ENCODE results near the gene RARA.

RARA gene

GRCh38 chr17:40342504-40343218 is 33.7 kb downstream of the RARA start:
- Histone ChIP-seq H3K9ac (ENCODE audit: low read depth, low read length) (no peak overlapping the region), H3K4me3 (ENCODE audit: low read depth in 1 of 2, low read length in 2 of 2) (no peak overlapping the region), H3K4me2 (ENCODE audit: insufficient read depth, low read length) (no peak overlapping the region), H2AFZ (ENCODE audit: low read depth, low read length) (no peak overlapping the region), H3K9me3 (ENCODE audit: insufficient read depth, low read length, severe bottlenecking) (no peaks in the 10 kb centered on the region), H3K27me3 (ENCODE audit: insufficient read depth, low read length, poor library complexity) (no peaks in the 10 kb centered on the region), H3K27ac (ENCODE audit: low read length) (no peak overlapping the region), H3K36me3 (ENCODE audit: insufficient read depth, low read length) (no peaks in the 10 kb centered on the region), H3K4me1 (ENCODE audit: insufficient read depth, low read length) (peaks cover 9% of the 10 kb centered on the region), H3K79me2 (ENCODE audit: insufficient read depth, low read length) (no peaks in the 10 kb centered on the region), H4K20me1 (ENCODE audit: insufficient read depth, low read length) (peaks cover 11% of the 10 kb centered on the region)
- no peak for ATAC-seq (ENCODE audit: insufficient read depth, low read depth)
- TF ChIP-seq CTCF (IDR thresholded peaks at IDR 0.05; ENCODE audit: borderline replicate concordance, extremely low read depth, low read length, poor library complexity, severe bottlenecking) = no peak
- no peak for TF ChIP-seq EZH2 (IDR thresholded peaks at IDR 0.05; ENCODE audit: borderline replicate concordance, low read depth, low read length, severe bottlenecking)
- no peak for DNase-seq

GRCh38 chr17:40343219-40344119 is 34.5 kb downstream of the RARA start:
- H3K4me3 ChIP-seq (ENCODE audit: low read depth in 1 of 2, low read length in 2 of 2) = no peak overlapping the region
- H3K27me3 ChIP-seq (ENCODE audit: insufficient read depth, low read length, poor library complexity) = no peaks in the 10 kb centered on the region
- TF ChIP-seq CTCF (IDR thresholded peaks at IDR 0.05; ENCODE audit: borderline replicate concordance, extremely low read depth, low read length, poor library complexity, severe bottlenecking) (no peak), EZH2 (IDR thresholded peaks at IDR 0.05; ENCODE audit: borderline replicate concordance, low read depth, low read length, severe bottlenecking) (no peak)
- no peaks in the 10 kb centered on the region for H3K9me3 ChIP-seq (ENCODE audit: insufficient read depth, low read length, severe bottlenecking)
- H3K27ac ChIP-seq (ENCODE audit: low read length) = no peak overlapping the region
- no peaks in the 10 kb centered on the region for H3K79me2 ChIP-seq (ENCODE audit: insufficient read depth, low read length)
- no peaks in the 10 kb centered on the region for H3K36me3 ChIP-seq (ENCODE audit: insufficient read depth, low read length)
- ATAC-seq (ENCODE audit: insufficient read depth, low read depth) (no peak), DNase-seq (no peak)
- H4K20me1 ChIP-seq (ENCODE audit: insufficient read depth, low read length) = peaks cover 11% of the 10 kb centered on the region
- no peak overlapping the region for H3K9ac ChIP-seq (ENCODE audit: low read depth, low read length)
- no peak overlapping the region for H2AFZ ChIP-seq (ENCODE audit: low read depth, low read length)
- peaks cover 3% of the 10 kb centered on the region; the same call in 1 of the 2 replicates for H3K4me1 ChIP-seq (ENCODE audit: insufficient read depth, low read length)
- no peak overlapping the region for H3K4me2 ChIP-seq (ENCODE audit: insufficient read depth, low read length)

DNA sequence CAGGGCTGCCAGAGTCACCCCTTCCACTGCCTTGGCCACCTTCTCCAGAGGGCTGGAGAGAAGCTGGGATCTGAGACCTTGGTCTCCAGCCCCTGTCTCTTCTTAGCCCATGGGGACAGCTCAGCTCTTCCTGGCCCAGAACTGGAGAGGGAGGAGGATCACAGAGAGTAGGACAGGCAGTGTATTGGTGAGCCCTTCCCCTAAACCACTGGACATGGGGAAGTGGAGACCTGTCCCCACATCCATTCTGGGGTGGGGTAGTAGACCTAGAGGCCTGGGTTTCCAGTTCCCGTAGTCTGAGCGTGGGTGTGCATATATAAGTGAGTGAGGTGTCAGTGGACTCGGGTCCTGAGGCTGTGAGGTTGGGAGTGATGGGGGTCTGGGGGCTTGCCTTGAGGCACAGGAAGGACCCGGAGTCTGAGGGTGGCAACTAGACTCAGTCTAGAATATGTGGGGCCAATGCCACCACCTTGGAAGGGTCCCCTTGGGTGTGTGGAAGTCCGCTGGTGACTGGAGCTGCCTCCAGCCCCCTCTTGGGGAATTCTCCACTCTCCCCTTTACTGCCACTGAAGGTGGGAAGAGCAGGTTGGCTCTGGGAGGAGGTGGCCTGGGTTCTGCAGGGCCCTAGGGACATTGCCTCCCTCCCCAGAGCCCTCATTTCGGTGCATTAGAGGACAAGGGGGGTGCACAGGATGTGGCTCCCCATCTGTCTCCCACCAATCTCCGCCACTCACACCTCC is 35.6 kb downstream of the RARA start:
- H3K4me1 ChIP-seq (ENCODE audit: insufficient read depth, low read length) = no peaks in the 10 kb centered on the region
- H3K9ac ChIP-seq (ENCODE audit: low read depth, low read length) = no peak overlapping the region

More for the DNA sequence above, 35.6 kb downstream of the RARA start:
- no peak for DNase-seq
- Histone ChIP-seq H3K9me3 (ENCODE audit: insufficient read depth, low read length, severe bottlenecking) (no peaks in the 10 kb centered on the region), H2AFZ (ENCODE audit: low read depth, low read length) (no peak overlapping the region), H3K27ac (ENCODE audit: low read length) (no peak overlapping the region), H4K20me1 (ENCODE audit: insufficient read depth, low read length) (peaks cover 11% of the 10 kb centered on the region; the same call in 1 of the 2 replicates), H3K4me2 (ENCODE audit: insufficient read depth, low read length) (no peak overlapping the region), H3K79me2 (ENCODE audit: insufficient read depth, low read length) (no peaks in the 10 kb centered on the region), H3K4me3 (ENCODE audit: low read depth in 1 of 2, low read length in 2 of 2) (no peak overlapping the region), H3K36me3 (ENCODE audit: insufficient read depth, low read length) (no peaks in the 10 kb centered on the region), H3K27me3 (ENCODE audit: insufficient read depth, low read length, poor library complexity) (no peaks in the 10 kb centered on the region)
- no peak for ATAC-seq (ENCODE audit: insufficient read depth, low read depth)
- TF ChIP-seq CTCF (IDR thresholded peaks at IDR 0.05; ENCODE audit: borderline replicate concordance, extremely low read depth, low read length, poor library complexity, severe bottlenecking) (no peak), EZH2 (IDR thresholded peaks at IDR 0.05; ENCODE audit: borderline replicate concordance, low read depth, low read length, severe bottlenecking) (no peak)
